SK-N-SH (cell line): Measurements from ENCODE around the gene SMIM36.
"Not testable (repeated sequence)": the region's sequence is repeated elsewhere in the genome, so short reads cannot be mapped to it uniquely, and the experiment has no call there.

Source experiments
- EZH2phosphoT487 ChIP-seq: fragments of 200-600 bp; sonication (generic); IDR thresholded peaks from 2 replicates; pipeline ENCODE4 v1.6.1; 2017; ENCODE audit warnings: low read depth, mixed run types, mild to moderate bottlenecking, antibody characterized with exemption, moderate library complexity, borderline replicate concordance
- FOXJ3 ChIP-seq: sonication (generic); formaldehyde crosslinking; IDR thresholded peaks from 2 replicates; pipeline ENCODE4 v1.5.1; 2020; ENCODE audit warnings: mild to moderate bottlenecking, missing genetic modification reagents
- GABPA ChIP-seq: IDR thresholded peaks from 2 replicates; pipeline ENCODE4 v1.4.0; 2012; ENCODE audit warnings: low read depth, mild to moderate bottlenecking
- MAX ChIP-seq: IDR thresholded peaks from 2 replicates; pipeline ENCODE4 v1.4.0; 2012; ENCODE audit warnings: low read depth
- POLR2AphosphoS5 ChIP-seq: IDR thresholded peaks from 2 replicates; pipeline ENCODE4 v1.6.1; 2012; ENCODE audit warnings: low read depth, low read length
- RAD21 ChIP-seq: IDR thresholded peaks from 2 replicates; pipeline ENCODE4 v1.6.1; 2012; ENCODE audit warnings: mild to moderate bottlenecking, low read length
- SMC3 ChIP-seq: IDR thresholded peaks from 2 replicates; pipeline ENCODE4 v1.6.1; 2012; ENCODE audit warnings: low read depth, low read length, improper control_type of control experiment
- TF ChIP-seq, protein P1 (sequence below): fragments of 200-600 bp; sonication (generic); IDR thresholded peaks from 2 replicates; pipeline ENCODE4 v1.6.1; 2017; ENCODE audit warnings: antibody characterized with exemption, mild to moderate bottlenecking, moderate library complexity

DNA sequence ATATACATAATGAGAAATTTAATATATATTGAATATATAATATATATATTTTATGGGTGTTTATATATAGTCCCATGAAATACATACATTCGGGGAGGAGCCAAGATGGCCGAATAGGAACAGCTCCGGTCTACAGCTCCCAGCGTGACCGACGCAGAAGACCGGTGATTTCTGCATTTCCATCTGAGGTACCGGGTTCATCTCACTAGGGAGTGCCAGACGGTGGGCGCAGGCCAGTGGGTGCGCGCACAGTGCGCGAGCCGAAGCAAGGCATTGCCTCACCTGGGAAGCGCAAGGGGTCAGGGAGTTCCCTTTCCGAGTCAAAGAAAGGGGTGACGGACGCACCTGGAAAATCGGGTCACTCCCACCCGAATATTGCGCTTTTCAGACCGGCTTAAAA lies 9.6 kb downstream of the SMIM36 start:
- TF ChIP-seq, protein P1, sequence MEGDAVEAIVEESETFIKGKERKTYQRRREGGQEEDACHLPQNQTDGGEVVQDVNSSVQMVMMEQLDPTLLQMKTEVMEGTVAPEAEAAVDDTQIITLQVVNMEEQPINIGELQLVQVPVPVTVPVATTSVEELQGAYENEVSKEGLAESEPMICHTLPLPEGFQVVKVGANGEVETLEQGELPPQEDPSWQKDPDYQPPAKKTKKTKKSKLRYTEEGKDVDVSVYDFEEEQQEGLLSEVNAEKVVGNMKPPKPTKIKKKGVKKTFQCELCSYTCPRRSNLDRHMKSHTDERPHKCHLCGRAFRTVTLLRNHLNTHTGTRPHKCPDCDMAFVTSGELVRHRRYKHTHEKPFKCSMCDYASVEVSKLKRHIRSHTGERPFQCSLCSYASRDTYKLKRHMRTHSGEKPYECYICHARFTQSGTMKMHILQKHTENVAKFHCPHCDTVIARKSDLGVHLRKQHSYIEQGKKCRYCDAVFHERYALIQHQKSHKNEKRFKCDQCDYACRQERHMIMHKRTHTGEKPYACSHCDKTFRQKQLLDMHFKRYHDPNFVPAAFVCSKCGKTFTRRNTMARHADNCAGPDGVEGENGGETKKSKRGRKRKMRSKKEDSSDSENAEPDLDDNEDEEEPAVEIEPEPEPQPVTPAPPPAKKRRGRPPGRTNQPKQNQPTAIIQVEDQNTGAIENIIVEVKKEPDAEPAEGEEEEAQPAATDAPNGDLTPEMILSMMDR = not testable (repeated sequence)
- not testable (repeated sequence) for TF ChIP-seq POLR2AphosphoS5; GABPA; MAX; SMC3; FOXJ3 (CRISPR knock-in tag); EZH2phosphoT487; RAD21
